ENCODE data around the gene SFT2D3. TPM values are rescaled to one million over a fixed set of nuclear protein-coding genes. Genes with fewer than 3 reads are reported as not detected.

SFT2D3 gene
- total and polyA plus RNA-seq, 2 of the 13 experiments (the other 11 are each of a cell fraction or from before 2014, with no cell fraction given) = 8.3 to 9.4 TPM

DNA sequence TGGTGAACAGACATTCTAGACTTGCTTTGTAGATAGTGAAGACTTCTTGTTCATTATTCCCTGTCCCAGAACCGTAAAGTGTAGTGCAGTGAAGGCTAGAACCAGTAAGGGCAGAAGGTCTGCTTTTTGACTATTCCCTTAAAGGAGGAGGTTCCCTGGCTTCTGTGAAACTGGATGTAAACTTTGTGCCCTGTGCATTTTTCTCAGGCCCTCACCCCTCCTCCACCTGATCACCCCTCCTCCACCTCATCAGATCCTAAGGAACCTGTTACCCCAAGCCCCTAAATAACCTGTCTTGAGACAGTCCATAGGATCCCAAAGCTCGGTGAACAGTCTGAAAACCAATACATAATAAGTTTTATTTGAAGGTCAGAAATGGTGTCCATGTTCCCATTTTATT is 33.7 kb downstream of the SFT2D3 start:
- no TSS peak for BruUV-seq (replicated peaks)
- Histone ChIP-seq H3K4me1 (ENCODE audit: insufficient read depth, low read length) (peaks cover 47% of the 10 kb centered on the region), H3K36me3 (replicated peaks in 1 of 2; ENCODE audit: control insufficient read depth in 1 of 2, insufficient read depth in 2 of 2, low read length in 2 of 2) (peaks cover 0 to 5% of the 10 kb centered on the region in 2 experiments; a peak in 3 of 5 replicates), H4K20me1 (ENCODE audit: insufficient read depth, low read length) (no peaks in the 10 kb centered on the region), H3K4me2 (ENCODE audit: low read depth, low read length) (peak overlapping the region; percentile 44), H3K9me3 (ENCODE audit: low read length) (no peaks in the 10 kb centered on the region), H3K79me2 (ENCODE audit: insufficient read depth, low read length) (no peaks in the 10 kb centered on the region), H3K27me3 (ENCODE audit: control insufficient read depth in 1 of 2, insufficient read depth in 2 of 2, low read length in 2 of 2) (no peaks in the 10 kb centered on the region), H3K27ac (ENCODE audit: extremely low read length, insufficient read depth, low read length) (peak overlapping the region; percentile 14), H2AFZ (ENCODE audit: low read length) (no peak overlapping the region), H3K9ac (ENCODE audit: insufficient read depth, low read depth, low read length) (no peak overlapping the region), H3K4me3 (replicated peaks in 1 of 3; ENCODE audit: insufficient read depth in 1 of 3, low read depth in 2 of 3, low read length in 3 of 3) (0 out of 6 replicates have a peak overlapping the region, but pooled peaks of 1 of the 3 experiments have one; percentile 4)
- 0 out of 2 replicates have a peak, but pooled peaks have one; percentile 2 for TF ChIP-seq KDM5A (IDR thresholded peaks at IDR 0.05; ENCODE audit: borderline replicate concordance, low read length)
- no peak for TF ChIP-seq ZNF563 (CRISPR knock-in tag; IDR thresholded peaks at IDR 0.05)
- TF ChIP-seq HNF4G (IDR thresholded peaks at IDR 0.05; ENCODE audit: borderline replicate concordance, low read depth, low read length) = no peak
- no peak for TF ChIP-seq HNF4G (CRISPR knock-in tag; IDR thresholded peaks at IDR 0.05; ENCODE audit: borderline replicate concordance, low read depth)
- TF ChIP-seq ERF (CRISPR knock-in tag; IDR thresholded peaks at IDR 0.05) = no peak
- TF ChIP-seq ZNF263 (CRISPR knock-in tag; IDR thresholded peaks at IDR 0.05) = peak; percentile 15; the same call in 1 of the 2 replicates
- TF ChIP-seq, protein P1, sequence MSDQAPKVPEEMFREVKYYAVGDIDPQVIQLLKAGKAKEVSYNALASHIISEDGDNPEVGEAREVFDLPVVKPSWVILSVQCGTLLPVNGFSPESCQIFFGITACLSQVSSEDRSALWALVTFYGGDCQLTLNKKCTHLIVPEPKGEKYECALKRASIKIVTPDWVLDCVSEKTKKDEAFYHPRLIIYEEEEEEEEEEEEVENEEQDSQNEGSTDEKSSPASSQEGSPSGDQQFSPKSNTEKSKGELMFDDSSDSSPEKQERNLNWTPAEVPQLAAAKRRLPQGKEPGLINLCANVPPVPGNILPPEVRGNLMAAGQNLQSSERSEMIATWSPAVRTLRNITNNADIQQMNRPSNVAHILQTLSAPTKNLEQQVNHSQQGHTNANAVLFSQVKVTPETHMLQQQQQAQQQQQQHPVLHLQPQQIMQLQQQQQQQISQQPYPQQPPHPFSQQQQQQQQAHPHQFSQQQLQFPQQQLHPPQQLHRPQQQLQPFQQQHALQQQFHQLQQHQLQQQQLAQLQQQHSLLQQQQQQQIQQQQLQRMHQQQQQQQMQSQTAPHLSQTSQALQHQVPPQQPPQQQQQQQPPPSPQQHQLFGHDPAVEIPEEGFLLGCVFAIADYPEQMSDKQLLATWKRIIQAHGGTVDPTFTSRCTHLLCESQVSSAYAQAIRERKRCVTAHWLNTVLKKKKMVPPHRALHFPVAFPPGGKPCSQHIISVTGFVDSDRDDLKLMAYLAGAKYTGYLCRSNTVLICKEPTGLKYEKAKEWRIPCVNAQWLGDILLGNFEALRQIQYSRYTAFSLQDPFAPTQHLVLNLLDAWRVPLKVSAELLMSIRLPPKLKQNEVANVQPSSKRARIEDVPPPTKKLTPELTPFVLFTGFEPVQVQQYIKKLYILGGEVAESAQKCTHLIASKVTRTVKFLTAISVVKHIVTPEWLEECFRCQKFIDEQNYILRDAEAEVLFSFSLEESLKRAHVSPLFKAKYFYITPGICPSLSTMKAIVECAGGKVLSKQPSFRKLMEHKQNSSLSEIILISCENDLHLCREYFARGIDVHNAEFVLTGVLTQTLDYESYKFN (CRISPR knock-in tag; conservative IDR thresholded peaks at IDR 0.05) = peak; percentile 3; the same call in 1 of the 2 replicates
- no peak for TF ChIP-seq PHB2 (IDR thresholded peaks at IDR 0.05; ENCODE audit: partially characterized antibody)
- TF ChIP-seq ZNF33B (CRISPR knock-in tag; IDR thresholded peaks at IDR 0.05) = no peak
- TF ChIP-seq, protein P2, sequence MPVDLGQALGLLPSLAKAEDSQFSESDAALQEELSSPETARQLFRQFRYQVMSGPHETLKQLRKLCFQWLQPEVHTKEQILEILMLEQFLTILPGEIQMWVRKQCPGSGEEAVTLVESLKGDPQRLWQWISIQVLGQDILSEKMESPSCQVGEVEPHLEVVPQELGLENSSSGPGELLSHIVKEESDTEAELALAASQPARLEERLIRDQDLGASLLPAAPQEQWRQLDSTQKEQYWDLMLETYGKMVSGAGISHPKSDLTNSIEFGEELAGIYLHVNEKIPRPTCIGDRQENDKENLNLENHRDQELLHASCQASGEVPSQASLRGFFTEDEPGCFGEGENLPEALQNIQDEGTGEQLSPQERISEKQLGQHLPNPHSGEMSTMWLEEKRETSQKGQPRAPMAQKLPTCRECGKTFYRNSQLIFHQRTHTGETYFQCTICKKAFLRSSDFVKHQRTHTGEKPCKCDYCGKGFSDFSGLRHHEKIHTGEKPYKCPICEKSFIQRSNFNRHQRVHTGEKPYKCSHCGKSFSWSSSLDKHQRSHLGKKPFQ (CRISPR knock-in tag; IDR thresholded peaks at IDR 0.05; ENCODE audit: insufficient replicate concordance) = peak; percentile 28
- no peak for TF ChIP-seq SOX6 (IDR thresholded peaks at IDR 0.05)
- TF ChIP-seq SOX6 (CRISPR knock-in tag; IDR thresholded peaks at IDR 0.05) = no peak
- ChIA-PET CTCF (ENCODE audit: low intra/inter-chr PET ratio, low total read pairs) (no interaction called here), POLR2A (interaction anchor here (0.8 to 0.9 kb wide), 2 partner anchors 209 to 348 kb away, joined by 3 read pairs; partner anchors contain the start of gene IWS1)
- DNase-seq (ENCODE audit: low spot score) (no peak), ATAC-seq (peak; percentile 23), FAIRE-seq (no peak)
- WGBS (ENCODE audit: low lambda C conversion rate) = 27% methylated on average over 2 of the region's 2 CpGs
- intact Hi-C loops (cut with micrococcal nuclease; ENCODE audit: unreplicated experiment) (no loop called here), in situ Hi-C loops (cut with HindIII; ENCODE audit: extremely low pct_ligation_motif_present, low pct_unique_long_range_greater_than_20kb) (no loop called here)

All from HepG2 (cell line).